Ishikawa (cell line): ENCODE measurements around the gene ATAD2B.

Source experiments
- CEBPB ChIP-seq: IDR thresholded peaks from 2 replicates; pipeline ENCODE4 v1.6.1; 2012
- EP300 ChIP-seq: IDR thresholded peaks from 2 replicates; pipeline ENCODE4 v1.6.1; 2012; ENCODE audit warnings: borderline replicate concordance
- FOXM1 ChIP-seq: IDR thresholded peaks from 2 replicates; pipeline ENCODE4 v1.6.1; 2012; ENCODE audit warnings: low read depth, borderline replicate concordance
- NFIC ChIP-seq: IDR thresholded peaks from 2 replicates; pipeline ENCODE4 v1.6.1; 2012
- RAD21 ChIP-seq: IDR thresholded peaks from 2 replicates; pipeline ENCODE4 v1.6.1; 2012; ENCODE audit warnings: low read depth
- TAF1 ChIP-seq: IDR thresholded peaks from 2 replicates; pipeline ENCODE4 v1.6.1; 2012; ENCODE audit warnings: low read depth, mild to moderate bottlenecking
- TEAD4 ChIP-seq: IDR thresholded peaks from 2 replicates; pipeline ENCODE4 v1.6.1; 2012
- YY1 ChIP-seq: IDR thresholded peaks from 2 replicates; pipeline ENCODE4 v1.6.1; 2012; ENCODE audit warnings: low read depth
- TF ChIP-seq, protein P1 (sequence below): IDR thresholded peaks from 2 replicates; pipeline ENCODE4 v1.6.1; 2012; ENCODE audit warnings: low read depth, mild to moderate bottlenecking
- TF ChIP-seq, protein P2 (sequence below): IDR thresholded peaks from 2 replicates; pipeline ENCODE4 v1.6.1; 2012

DNA sequence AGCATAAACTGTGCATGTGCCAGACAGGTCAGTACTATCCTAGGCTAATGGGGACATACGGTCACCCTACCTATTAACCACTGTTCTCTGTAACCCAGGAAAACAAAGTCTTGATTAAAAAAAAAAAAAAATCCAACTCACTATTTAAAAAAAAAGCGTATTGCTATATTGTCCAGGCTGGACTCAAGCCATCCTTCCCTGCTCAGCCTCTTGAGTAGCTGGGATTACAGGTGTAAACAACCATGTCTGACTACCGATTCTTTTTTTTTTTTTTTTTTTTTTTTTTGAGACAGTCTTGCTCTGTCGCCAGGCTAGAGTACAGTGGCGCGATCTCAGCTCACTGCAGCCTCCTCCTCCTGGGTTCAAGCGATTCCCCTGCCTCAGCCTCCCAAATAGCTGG lies 11.6 kb downstream of the ATAD2B start:
- TF ChIP-seq RAD21: no peak
- TF ChIP-seq, protein P1, sequence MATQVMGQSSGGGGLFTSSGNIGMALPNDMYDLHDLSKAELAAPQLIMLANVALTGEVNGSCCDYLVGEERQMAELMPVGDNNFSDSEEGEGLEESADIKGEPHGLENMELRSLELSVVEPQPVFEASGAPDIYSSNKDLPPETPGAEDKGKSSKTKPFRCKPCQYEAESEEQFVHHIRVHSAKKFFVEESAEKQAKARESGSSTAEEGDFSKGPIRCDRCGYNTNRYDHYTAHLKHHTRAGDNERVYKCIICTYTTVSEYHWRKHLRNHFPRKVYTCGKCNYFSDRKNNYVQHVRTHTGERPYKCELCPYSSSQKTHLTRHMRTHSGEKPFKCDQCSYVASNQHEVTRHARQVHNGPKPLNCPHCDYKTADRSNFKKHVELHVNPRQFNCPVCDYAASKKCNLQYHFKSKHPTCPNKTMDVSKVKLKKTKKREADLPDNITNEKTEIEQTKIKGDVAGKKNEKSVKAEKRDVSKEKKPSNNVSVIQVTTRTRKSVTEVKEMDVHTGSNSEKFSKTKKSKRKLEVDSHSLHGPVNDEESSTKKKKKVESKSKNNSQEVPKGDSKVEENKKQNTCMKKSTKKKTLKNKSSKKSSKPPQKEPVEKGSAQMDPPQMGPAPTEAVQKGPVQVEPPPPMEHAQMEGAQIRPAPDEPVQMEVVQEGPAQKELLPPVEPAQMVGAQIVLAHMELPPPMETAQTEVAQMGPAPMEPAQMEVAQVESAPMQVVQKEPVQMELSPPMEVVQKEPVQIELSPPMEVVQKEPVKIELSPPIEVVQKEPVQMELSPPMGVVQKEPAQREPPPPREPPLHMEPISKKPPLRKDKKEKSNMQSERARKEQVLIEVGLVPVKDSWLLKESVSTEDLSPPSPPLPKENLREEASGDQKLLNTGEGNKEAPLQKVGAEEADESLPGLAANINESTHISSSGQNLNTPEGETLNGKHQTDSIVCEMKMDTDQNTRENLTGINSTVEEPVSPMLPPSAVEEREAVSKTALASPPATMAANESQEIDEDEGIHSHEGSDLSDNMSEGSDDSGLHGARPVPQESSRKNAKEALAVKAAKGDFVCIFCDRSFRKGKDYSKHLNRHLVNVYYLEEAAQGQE: no peak
- no peak for TF ChIP-seq NFIC
- no peak for TF ChIP-seq EP300
- no peak for TF ChIP-seq TEAD4
- TF ChIP-seq YY1: no peak
- TF ChIP-seq, protein P2, sequence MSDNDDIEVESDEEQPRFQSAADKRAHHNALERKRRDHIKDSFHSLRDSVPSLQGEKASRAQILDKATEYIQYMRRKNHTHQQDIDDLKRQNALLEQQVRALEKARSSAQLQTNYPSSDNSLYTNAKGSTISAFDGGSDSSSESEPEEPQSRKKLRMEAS: no peak
- no peak for TF ChIP-seq CEBPB
- no peak for TF ChIP-seq FOXM1
- TF ChIP-seq TAF1: no peak
